Measurements from ENCODE around the gene BUB1B. TPM values are rescaled to one million over a fixed set of nuclear protein-coding genes. Genes with fewer than 3 reads are reported as not detected.
"Not testable (repeated sequence)": the region's sequence is repeated elsewhere in the genome, so short reads cannot be mapped to it uniquely, and the experiment has no call there.

Gene BUB1B
- total RNA-seq, 1 donor from 2014 or later: 54.8 TPM

- intact Hi-C loops (cut with micrococcal nuclease): not testable (repeated sequence)
These were observed 24.9 kb upstream of the BUB1B start for GRCh38 chr15:40135846-40136450.

DNA sequence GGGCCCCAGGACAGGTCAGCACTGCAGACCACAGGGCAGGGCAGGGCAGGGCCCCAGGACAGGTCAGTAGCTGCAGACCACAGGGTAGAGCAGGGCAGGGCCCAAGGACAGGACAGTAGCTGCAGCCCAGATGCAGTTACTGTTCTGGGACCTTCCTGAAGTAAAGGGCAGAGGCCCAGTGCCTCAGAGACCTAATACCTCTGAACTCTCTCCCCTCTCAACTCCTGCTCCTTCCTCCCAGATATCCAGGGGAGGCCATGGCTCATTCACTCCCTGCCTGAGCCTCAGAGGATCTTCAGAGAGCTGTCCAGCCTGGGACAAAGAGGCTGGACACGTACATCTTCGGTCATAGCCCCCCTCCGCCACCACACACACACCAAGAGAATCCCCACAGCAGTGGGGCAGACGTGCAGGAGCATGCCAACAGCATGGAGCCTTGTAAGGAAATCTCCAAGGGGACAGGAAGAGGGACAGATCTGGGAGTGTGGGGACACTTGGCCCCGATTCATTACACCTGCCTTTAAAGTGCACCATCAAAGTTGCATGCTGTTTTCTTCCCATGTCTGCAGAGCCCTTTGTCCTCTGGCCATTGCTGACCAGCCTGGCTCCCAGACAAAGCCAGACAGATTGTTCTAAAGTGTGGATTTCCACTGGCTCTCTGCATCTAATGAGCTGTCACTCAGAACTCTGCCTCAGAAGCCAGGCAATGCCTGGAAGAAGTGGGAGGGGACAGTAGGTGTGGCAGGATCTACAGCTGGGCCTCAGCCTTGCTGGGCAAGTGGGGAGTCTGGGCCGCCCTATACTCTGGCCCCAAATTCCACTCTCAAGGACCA is 24.2 kb upstream of the BUB1B start:
- intact Hi-C loops (cut with micrococcal nuclease): no loop called here

DNA sequence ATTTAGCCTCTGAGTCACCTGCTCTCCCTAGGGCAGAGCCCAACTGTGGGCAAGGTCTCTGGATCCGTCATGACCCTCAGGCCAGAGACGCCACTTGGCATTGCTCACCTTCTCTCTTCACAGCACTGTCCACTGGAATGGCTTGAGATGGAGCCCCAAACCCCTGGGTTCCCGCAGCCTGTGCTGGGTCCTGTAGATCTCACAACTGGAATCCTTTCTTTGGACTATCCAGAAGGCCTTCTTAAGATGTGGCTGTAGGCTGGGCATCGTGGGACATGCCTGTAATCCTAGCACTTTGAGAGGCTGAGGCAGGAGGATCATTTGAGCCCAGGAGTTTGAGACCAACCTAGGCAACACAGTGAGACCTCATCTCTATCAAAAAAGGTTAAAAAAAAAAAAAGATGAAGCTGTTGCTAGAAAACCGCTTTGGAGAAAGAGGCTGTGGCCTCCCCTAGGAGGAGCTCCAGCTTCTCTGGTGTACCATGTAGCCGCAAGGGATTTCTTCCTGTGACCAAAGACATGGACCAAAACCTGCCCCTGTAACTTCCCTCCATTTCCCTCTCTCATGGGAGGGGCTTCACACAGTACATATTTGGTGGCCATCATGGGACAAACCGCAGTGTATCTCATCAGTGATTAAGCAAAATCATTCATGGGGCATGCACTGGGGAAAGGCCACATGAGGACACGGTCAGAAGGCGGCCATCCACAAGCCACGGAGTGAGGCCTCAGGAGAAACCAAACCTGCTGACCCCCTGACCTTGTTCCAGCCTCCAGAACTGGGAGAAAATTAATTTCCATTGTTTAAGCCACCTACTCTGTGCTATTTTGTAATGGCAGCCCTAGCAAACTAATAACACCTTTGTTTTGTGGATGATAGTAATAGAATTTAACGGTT is 23.3 kb upstream of the BUB1B start:
- intact Hi-C loops (cut with micrococcal nuclease): no loop called here

- intact Hi-C loops (cut with micrococcal nuclease): not testable (repeated sequence)
These were observed 22.7 kb upstream of the BUB1B start for GRCh38 chr15:40138201-40138570.

DNA sequence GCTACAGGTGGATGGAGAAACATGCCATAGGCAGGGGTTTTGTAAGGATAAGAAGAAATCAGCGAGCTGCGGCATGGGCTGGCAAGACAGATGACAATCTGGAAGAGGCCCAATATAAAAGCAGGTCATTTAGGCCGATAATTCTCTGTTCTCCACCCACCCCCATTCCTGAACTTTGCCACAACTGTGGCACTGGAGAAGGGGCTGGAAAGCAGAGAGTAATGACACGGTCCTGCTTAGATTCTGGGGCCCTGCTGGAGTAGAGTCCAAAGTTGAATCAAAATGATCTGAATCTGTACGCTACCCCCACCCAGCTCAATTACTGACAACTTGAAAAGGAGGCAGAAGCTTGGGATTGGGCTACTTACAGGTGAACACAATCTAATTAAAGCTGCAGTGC is 18.4 kb upstream of the BUB1B start:
- intact Hi-C loops (cut with micrococcal nuclease): no loop called here

DNA sequence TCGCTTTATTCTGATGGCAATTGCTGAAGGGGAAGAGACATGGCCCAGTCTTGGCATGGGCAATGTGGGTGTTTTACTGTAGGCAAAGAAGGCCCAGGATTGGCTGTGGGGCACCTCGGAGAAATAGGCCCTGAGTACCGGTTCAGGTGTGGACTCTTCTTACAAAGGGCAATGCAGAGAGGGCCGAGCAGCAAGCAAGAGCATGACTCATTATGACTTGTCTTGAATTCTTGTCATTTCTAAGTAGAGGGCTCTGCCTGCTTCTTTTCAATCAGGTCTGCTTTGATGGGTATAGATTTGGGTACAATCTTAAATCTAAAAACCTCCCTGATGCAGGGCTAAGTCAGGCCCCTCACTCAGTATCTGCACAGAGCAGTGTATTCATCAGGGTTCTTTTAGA is 14.8 kb upstream of the BUB1B start:
- intact Hi-C loops (cut with micrococcal nuclease): no loop called here

GRCh38 chr15:40149339-40149738 is 11.5 kb upstream of the BUB1B start:
- intact Hi-C loops (cut with micrococcal nuclease): no loop called here

DNA sequence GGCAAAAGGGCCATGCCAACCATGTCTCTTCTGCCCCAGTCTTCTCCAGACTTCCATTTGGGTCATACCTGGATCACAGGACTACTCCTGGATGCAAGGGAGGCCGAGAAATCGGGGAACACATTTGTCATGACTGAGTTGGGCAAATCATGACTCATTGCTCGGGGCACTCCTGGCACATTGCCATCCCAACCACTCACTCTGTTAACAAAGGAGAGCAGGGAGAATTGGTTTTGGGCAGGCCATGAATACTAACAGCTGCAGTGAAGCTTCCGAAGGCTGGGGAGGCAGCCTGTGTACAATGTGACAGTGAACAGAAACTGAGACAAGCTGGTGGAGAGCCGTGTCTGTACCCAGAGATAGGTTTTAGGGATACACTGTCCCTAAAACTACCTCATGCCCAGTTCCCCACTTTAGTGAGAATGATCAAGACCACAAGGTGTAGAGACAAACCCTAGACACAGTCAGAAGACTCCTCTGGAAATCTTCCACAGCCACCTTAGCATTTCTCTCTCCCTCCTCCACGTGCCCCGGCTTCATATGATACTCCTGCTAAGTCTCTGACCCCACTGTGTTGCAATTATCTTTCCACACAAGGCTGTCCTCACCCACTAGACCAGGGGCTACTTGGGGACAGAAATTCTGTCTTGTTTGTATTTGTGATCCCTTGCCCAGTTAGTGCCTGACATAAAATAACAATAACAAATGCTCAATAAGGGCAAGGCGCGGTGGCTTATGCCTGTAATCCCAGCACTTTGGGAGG is 10.5 kb upstream of the BUB1B start:
- intact Hi-C loops (cut with micrococcal nuclease): no loop called here

- intact Hi-C loops (cut with micrococcal nuclease): no loop called here
These were observed 9.4 kb upstream of the BUB1B start for GRCh38 chr15:40151499-40151898.

DNA sequence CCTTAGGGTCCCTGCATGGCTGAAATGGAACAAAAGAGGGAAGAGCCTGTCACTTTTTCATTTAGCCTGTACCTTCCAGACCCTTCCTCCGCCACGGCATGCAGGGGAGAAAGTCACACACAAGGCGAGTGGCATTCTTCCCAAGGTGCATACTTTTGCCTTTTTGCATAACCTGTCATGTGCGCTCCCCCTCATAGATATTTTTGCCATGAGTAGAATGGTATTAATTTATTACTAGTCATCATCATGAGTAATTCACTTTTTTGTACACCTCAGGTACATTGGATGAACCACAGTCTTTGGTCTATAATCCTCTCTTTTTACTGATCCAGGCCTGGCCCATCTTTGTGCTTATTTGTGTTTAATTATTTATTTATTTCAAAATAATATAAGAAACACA is 8.9 kb upstream of the BUB1B start:
- intact Hi-C loops (cut with micrococcal nuclease): no loop called here

DNA sequence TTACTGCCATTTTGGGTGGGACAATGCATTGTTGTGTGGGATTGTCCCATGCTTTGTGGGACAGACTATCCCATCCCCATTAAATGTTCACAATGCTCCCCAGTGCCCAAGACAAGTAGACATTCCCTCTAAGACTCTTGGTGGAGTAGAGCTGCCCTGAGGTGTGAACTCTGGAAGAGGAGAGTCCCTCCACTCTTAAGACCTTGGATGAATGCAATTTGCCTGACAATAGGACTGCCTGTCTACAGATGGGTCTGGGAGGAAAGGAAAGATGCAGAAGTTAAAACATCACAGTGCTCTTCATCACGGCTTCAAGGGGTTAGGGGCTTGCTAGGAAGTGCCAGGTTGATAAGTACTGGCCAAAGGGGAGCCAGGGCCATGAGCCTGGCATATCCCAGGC is 6.0 kb upstream of the BUB1B start:
- intact Hi-C loops (cut with micrococcal nuclease): not testable (repeated sequence)

DNA sequence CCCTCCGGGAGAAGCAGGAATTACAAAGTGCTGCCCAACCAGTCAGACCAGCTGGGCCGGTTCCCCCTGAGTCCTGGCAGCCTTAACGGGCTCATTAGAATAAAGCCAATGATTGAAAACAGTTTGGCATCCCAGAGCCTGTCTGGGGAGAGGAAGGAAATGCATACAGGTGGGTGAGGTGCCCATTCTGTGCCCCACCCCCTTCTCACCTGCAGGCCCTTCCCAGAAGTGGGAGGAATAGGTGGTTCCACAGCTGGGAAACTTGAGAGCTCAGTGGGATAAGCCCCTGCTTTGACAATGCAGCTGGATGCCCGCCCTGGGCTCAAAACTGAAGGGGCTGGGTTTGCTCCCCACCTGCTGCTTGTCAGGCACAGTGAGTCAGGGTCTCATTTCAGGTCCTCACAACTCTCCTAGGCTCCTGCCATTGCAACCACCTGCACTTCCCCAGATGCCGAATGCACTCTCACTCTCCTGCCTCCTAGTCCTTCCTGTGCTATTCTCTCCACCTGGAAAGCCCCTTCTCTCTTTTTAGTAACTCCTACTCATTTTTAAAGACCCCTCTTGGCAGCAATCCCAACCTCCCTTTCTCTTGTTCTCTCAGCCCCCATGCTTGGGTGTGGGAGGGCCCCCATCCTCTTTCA is 5.5 kb upstream of the BUB1B start:
- intact Hi-C loops (cut with micrococcal nuclease): no loop called here

- intact Hi-C loops (cut with micrococcal nuclease): no loop called here
These were observed 3.0 kb upstream of the BUB1B start for GRCh38 chr15:40157778-40158447.

DNA sequence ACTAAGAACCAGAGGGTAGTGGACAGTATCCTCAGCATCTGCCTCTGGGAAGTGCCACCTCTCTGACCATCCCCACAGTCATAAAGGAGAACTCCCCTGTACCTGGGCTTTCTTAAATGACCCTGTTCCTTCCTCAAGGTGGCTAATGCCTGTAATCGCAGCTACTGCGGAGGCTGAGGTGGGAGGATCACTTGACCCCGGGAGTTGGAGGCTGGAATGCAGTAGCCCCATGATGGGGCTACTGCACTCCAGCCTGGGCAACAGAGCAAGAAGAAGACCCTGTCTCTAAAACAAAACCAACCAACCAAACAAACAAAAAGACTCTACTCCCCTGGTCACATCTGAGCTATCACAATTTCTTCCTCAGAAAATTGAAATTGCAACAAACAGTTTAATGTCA is 848 bp upstream of the BUB1B start:
- intact Hi-C loops (cut with micrococcal nuclease): loop anchor here (1.0 to 5.0 kb wide), 10 partner anchors 52 to 378 kb away; partner anchors contain the start of genes BAHD1, BMF, EIF2AK4 and FSIP1

- intact Hi-C loops (cut with micrococcal nuclease): loop anchor here (1.0 to 5.0 kb wide), 7 partner anchors 8 to 280 kb away; partner anchors contain the start of genes BAHD1, EIF2AK4 and SRP14
These were observed 973 bp downstream of the BUB1B start for GRCh38 chr15:40161693-40162391.

- intact Hi-C loops (cut with micrococcal nuclease): loop anchor here (1.0 to 5.0 kb wide), 3 partner anchors 8 to 280 kb away; partner anchors contain the start of gene BAHD1
These were observed 1.7 kb downstream of the BUB1B start for GRCh38 chr15:40162552-40162951.

GRCh38 chr15:40163657-40164416 is 3.0 kb downstream of the BUB1B start:
- intact Hi-C loops (cut with micrococcal nuclease): loop anchor here (2.0 to 5.0 kb wide), 2 partner anchors 19 to 278 kb away; partner anchors contain the start of gene BAHD1

GRCh38 chr15:40167374-40167773 is 6.5 kb downstream of the BUB1B start:
- intact Hi-C loops (cut with micrococcal nuclease): not testable (repeated sequence)
